GM18858 (cell line): ENCODE measurements around the gene XIRP2.
"Not testable (repeated sequence)": the region's sequence is repeated elsewhere in the genome, so short reads cannot be mapped to it uniquely, and the experiment has no call there.

Source experiments
- ATAC-seq: cut with Tn5 transposase; IDR thresholded peaks from one replicate; pipeline ENCODE4 v1.9.1; 2021; ENCODE audit not compliant: unreplicated experiment

XIRP2 gene

DNA sequence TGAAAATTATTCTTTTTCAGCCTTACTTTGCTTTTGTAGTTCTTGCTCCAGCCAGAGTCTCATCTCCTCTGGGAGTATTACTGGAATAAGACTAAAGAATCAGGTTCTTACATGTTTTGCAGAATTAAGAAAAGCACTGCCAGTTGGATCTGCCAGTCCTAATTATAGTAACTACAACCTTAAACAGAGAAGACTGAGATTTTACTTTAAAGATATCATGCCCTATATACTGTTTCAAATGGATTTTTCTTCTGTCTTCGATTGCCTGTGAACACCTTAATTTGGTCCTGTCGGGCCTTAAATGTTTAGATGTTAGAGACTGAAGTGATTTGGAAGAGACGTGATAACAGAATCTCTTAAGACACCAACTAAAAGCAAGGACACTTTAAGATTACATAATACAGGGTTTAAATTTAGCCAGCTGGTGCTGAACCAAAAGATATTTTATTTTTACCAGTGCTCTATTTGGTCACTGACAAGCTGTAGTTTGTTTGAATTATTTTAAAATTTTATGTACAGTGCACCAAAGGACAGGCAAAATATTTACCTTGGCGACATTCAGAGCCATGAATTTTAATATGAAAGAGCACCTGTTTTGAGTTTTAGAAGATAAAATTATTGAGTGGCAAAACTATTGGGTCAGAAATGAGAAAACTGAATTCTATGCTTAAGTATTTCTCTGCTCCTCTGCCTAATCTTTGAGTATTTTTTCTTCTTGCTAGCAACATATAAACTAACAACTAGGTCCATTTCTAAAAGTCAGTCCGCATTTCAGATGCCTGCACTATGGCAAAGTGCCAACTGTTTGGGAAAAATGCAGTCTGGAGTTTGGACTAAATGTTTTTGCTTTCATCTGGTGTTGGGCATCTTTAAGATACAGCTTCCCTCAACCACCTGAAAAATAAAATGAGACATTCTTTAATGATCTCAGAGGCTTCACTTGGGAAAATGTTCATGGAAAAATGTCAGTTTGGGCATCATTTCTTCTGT is 300.0 kb downstream of the XIRP2 start:
- ATAC-seq: no peak

DNA sequence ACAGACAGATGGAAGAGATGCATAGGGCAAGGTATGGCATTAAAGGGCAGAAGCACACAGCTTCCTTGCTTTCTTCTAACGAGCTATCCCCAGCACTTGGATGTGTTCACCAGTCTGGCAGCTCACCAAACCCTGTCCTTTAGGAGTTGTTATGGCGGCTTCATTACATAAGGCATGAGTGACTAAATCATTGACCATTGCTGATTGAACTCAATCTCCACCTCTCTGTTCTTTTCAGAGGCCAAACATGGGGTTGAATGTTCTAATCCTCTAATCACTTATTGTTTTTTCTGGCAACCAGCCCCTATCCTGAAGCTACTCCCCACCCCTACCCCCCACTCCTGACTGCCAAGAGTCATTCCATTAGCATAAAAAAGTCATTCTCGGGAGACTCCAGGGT is 301.8 kb downstream of the XIRP2 start:
- no peak for ATAC-seq

DNA sequence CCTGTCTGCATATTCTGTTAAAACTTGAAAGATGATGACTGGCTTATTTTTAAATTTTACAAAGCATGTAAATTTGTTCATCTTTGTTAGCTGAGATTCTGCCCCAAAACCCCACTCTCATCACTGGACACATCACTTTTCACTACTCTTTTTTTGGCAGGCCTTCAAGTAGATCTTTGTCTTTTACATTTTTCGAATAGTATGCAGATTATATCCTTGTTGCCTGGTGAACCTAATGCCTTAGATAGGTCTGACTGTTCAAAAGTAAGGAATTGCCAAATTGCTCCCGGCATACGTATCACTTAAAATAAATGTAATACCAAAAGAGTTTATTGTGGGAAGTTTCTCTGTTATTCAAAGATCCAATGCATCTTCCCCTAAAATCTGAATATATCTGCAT is 303.3 kb downstream of the XIRP2 start:
- no peak for ATAC-seq

DNA sequence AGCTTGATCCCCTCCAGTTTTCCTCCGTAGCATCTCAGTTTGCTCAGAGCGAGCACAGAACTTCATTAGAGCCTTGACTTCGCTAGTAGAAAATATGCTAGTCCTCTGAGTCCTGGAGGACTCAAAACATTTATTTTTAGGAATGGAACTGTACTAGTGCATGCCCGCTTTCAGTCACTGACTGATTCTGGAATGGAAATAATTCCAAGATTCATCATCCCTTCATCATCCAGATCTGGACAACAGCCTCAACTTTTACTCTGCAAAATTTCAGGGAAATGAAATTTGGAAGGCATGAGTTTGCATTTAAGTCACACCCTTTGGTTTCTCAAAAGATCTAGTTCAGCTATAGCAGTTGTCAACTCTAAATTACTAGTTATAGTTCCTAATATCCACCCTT is 304.6 kb downstream of the XIRP2 start:
- no peak for ATAC-seq

DNA sequence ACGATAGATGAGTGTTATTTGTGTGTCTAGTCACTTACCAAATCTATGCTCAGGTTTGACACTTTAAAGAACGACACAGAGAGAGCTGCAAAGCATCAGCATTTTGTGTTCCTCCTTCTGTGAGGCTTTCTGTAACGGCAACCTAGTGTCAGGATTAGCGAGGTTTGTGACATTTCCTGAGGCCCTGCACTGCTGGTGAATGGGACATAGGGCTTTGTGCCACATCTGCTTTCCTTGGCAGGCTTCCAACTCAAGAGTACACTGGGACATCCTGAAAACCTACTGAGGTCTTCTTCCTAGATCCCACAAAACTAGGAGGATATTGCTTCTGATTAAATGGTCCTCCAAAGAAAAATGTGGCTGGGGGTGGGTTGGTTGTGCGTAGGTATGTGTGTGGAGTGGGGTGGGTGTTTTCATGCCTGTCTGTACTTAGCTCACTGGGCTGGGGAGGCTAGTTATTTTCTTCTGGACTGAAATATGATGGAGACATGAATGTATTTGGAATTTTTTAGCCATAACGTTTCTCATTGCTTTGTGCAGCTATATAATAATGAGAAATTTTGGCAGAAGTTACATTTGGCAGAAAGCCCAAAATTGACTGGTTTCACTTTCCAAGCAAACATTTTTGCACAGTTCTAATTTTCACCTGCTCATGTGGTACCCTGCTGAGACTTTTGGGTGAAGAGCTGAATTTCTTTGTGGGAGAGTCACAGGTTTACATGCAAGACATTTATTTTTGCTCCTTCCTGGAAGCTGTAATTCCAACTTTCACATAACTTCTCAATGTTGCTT is 308.4 kb downstream of the XIRP2 start:
- no peak for ATAC-seq

DNA sequence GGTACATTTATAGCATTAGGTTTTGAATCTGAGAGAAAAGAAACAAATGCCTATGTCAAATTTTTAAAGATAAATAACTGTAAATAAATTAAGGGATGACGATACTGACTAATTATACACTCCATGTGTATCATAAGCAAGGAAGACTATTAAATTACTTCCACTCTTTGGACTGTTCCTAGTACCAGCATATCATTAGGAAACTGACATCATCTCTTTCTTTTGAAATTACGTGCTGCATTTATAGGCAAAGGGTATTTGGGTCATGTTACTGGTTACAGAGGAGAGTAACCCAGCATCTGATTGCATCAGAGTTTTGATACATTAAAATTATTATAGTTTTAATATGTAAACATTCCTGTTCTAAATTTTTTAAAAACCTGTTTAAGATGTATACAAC is 309.7 kb downstream of the XIRP2 start:
- ATAC-seq: no peak

DNA sequence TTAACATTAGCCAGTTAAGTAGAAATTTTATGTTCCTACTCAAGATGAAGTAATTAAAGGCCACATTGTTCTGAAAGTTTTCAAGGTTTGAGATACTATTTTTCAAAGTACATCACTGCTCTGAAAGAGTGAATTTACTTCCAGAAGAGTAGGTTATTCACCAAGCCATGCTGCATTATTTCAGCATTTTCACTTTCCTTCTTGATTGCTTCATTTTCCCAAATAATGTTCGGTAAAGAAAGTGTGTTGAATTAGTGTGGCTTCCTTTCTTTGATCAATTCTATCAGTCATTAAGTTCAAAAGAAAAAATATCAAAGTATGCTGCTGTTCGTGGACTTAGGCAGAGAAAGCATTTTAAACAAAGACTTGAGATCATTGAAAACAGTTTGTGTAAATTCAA is 310.3 kb downstream of the XIRP2 start:
- ATAC-seq: no peak

DNA sequence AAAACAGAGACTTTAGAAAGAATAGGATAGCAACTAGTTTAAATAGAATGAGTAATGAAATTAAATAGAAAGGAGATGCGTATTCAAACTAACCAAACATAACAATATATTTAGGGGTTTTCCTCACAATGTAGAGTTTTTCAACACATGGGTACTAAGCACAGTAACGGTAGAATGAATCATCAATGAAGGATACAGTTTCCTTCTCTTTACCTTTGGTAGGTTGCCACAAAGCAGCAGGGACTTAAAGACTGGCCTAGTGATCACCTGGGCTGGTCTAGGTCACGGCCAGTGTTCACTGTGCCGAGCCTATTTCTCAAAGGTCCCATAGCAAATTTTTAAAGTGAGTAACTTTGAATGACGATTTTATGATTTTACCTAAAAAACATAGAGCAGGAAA is 311.7 kb downstream of the XIRP2 start:
- no peak for ATAC-seq

DNA sequence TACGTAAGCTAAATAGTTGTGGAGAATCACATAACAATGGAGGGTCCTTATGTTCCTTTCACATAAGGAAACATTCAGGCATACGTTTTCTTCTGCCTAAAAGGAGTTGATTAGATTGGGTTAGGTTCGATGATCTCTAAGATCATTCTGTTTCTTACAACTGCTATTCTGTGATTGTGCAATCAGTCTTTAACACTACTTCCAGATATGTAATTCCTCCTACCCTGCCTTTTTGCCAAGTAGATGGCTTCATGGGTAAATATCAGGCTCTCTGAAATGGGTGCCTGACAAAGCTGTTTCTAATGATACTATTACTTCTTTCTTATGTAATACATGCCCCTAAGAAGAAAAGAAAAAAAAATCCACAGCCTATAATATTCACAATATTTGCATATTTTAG is 321.5 kb downstream of the XIRP2 start:
- ATAC-seq: no peak

DNA sequence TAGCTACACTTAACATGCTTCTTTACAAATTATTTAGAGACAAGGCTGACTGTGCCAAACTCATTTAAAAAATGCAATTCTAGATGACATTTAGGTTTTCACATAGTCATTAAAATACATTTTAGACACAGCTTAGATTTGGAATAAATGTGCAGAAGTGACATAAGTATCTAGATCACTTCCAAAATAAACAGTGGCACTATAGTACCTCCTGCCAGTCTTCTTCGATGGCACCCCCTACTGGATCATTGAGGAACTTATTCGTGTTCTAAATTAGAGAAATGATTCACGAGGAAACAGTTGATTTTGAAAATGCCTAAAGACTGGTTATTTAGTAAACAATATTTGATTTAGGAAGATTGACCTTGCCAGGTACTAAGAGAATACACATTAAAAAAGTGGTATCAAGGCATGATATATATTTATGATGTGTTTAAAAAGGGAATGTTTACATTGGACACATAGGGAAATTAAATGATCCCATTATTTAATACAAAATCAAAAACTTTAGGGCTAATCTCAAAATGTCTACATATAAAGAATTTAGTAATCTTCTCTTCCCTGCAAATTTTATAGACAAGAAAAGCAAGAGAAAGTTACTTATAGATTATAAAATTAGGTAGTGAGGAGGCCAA is 323.9 kb downstream of the XIRP2 start:
- peak; percentile 87 for ATAC-seq

DNA sequence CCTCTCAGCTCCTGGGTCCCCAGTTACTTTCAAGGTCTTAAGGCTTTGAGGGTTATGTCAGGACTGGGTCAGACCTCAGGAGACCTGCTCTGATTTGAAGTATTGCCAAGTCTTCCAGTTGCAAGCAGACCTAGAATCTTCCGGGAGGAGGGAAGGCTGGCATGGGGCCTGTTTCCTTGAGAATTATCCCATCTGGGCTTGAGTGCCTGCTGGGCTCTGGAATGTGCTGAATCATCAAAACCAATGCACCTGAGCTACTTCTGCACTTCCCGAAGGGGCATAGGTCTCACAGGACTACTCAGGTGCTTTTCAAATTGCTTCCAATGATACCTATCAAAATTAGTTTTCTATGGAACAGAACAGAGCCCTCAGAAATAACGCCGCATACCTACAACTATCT is 327.3 kb downstream of the XIRP2 start:
- ATAC-seq: no peak

DNA sequence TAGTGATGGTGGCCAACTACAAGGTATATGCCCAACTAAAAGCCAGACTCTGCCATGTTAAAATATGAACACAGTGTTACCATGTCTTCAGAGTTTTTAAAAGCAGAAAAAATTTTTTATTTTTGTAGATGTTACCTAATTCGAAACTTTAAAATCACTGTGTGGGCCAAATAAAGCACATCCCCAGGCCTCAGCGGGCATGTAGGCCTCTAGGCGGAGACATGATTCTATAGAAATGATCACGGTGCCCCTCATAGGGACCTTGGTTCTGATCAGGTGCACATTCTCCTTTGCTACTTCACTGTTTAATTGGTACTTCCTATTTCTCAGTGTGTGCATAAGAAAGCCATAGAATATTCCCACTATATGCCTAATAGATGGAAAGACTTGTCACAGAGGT is 349.2 kb downstream of the XIRP2 start:
- no peak for ATAC-seq

DNA sequence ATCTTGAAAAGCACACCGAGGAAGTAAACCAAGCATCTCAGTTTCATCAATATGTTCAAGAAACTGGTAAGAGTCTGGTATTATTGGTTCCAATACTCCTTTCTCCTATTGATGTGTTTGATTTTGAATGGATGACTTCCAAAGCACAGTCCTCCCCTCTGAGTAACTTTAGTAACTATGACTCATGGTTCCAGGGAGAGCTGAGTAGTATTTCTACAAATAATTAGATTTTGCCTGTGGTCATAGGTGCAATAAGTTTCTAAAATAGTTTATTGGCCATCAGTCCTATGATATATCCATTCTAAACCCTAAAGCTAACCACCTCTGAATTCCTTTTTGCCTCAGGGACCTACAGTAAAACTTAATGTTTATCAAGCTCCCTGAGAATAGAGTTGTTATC is 352.4 kb downstream of the XIRP2 start:
- ATAC-seq: no peak

DNA sequence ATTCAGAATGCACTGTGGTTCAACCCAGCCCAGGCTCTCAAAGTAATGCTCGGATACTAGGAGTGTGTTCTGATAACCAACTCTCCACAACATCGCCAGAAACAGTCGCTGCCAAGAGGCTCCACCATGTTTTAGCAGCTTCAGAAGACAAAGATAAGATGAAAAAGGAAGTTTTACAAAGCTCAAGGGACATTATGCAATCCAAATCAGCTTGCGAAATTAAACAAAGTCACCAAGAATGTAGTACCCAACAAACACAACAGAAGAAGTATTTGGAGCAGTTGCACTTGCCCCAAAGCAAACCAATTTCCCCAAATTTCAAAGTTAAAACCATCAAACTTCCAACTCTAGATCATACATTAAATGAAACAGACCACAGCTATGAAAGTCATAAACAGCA is 360.9 kb downstream of the XIRP2 start:
- no peak for ATAC-seq

DNA sequence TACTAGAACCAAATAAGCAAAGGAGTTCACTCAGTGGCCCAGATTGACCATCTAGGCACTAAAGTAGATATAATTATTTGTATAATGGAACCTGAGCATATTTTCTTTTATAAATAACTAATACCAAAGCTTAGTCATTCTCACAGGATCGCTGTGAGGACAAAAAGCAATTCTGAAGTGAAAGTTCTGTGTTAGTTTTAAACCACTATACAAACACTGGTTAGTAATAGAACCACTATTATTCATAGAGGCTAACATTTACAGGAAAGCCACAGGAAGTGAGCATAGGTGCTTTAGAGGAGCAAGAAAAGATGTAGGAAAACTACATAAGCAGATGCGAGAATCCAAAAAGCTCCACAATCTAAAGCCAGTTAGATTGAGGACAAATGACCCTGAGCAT is 364.7 kb downstream of the XIRP2 start:
- no peak for ATAC-seq

DNA sequence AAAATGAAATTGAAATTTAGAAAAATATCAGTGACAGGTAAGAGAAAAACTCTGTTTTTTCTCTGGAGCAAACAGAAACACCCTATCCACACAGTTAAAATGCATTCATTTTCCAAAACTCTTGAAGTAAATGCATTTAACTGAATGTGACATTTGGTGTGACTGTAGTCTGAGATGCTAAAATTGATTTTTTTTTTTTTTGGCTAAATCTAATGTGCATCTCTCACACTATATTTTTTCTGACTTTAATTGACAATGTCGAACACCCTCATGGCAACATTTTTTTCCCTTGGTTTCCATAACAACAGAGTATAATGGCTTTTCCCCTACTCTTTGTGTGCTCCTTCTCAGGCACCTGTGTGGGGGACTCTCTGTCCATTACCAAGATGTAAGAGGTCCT is 366.4 kb downstream of the XIRP2 start:
- no peak for ATAC-seq

DNA sequence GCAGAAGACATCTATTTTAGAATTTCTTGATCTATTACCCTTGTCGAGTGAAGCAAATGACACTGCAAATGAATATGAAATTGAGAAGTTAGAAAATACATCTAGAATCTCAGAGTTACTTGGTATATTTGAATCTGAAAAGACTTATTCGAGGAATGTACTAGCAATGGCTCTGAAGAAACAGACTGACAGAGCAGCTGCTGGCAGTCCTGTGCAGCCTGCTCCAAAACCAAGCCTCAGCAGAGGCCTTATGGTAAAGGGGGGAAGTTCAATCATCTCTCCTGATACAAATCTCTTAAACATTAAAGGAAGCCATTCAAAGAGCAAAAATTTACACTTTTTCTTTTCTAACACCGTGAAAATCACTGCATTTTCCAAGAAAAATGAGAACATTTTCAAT is 370.4 kb downstream of the XIRP2 start:
- ATAC-seq: no peak

DNA sequence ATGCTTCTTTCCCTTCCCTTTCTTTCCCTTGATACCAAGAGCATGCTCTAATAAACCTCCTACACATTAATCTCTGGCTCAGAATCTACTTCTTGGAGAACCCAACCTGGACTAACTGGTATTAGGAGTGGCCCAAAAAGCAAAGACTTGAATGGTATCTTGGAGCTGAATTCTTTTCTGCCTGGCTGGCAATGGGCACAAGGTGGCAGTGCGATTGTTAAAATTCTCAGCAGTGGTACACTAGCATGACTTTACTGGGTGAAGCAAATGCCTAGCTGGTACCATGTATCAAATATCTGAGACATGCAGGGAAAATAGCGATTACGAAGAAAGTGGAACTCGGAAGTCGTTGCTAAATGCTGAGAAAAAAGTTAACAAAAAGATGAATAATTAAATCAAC is 376.1 kb downstream of the XIRP2 start:
- ATAC-seq: no peak

DNA sequence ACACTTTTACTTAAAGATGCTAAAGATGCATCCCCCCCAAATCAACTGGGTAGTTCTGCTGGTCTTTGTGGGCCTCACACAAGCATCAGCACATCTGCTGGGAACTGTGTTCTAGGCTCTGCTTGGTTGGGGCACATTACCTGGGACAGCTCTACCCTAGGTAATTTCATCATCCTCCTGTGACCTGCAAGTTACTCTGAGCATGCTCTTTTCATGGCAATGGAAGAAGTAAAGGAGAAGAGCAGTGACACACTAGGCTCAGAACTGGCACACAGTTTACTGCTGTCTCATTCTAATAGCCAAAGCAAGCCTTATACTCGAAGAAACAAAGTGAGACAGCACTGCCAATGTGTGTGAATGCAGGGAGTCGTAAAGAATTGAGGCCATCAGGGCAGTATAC is 376.7 kb downstream of the XIRP2 start:
- ATAC-seq: no peak

DNA sequence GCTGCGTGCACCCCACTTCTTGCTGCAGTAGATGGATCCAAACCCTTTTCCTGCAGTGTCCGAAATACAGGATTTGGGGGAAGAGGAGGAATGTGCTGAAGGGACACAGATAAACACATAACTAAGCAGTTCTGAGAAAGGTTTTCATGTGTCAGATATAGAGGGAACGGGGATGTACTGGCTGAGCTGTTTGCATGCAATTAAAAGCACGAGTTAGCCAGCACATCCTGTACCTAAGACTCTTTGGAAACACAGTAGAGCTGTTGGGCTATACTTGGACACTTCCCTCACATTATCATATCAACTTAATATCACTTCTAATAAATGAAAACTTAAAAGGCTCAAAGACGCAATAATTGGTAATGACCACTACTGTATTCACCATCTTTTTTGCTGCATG is 377.4 kb downstream of the XIRP2 start:
- no peak for ATAC-seq

DNA sequence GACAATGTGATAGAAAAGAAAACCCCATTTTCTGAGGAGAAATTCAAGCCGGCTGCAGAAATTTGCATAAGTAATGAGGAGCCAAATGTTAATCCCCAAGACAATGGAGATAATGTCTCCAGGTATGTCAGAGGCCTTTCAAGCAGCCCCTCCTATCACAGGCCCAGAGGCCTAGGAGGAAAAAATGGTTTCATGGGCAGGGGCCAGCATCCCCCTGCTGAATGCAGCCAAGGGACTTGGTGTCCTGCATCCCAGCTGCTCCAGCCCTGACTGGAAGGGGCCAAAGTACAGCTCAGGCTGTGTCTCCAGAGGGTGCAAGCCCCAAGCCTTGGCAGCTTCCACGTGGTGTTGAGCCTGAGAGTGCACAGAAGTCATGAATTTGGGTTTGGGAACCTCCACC is 380.0 kb downstream of the XIRP2 start:
- ATAC-seq: not testable (repeated sequence)

DNA sequence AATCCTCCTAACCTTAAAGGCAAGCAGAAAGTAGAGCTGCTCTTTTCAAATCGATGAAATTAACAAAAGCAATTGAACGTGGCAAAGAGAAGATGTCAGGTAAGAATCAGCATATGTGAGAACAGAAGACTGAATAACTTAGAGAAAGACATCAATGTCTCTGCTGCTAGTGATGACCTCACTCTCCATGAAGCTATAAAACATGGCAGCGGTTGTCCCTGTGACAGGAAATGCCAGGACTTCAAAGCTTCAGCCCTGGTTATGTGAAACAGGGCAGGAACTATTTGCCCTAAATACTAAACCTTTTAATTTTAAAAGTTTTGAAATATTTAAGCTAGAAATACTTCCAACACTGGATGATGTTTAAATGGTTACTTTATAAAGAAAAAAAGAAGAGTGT is 383.7 kb downstream of the XIRP2 start:
- ATAC-seq: no peak
